GM11168 (cell line): ENCODE results near the gene CRHR2.
"Not testable (repeated sequence)": the region's sequence is repeated elsewhere in the genome, so short reads cannot be mapped to it uniquely, and the experiment has no call there.

Experiments used
- in situ Hi-C: fragments of 300-500 bp; cut with MboI; formaldehyde crosslinking; loops from one replicate; pipeline ENCODE4 v1.12.0; 2022; ENCODE audit warnings: low sequenced_read_pairs; ENCODE audit not compliant: unreplicated experiment

Gene CRHR2

GRCh38 chr7:30682212-30683083 lies at the start of gene CRHR2:
Gene CRHR2 (minus strand): TSS chr7:30682456. CDS start chr7:30682280, 176 bp downstream.
- in situ Hi-C loops: no loop called here

- in situ Hi-C loops: loop anchor here (10.0 kb wide), 1 partner anchor 177 kb away; no protein-coding TSS in a partner anchor
Measured at GRCh38 chr7:30731581-30731980, 49.3 kb upstream of the CRHR2 start.

- in situ Hi-C loops: loop anchor here (10.0 kb wide), 1 partner anchor 176 kb away; no protein-coding TSS in a partner anchor
Measured at GRCh38 chr7:30730996-30731395, 48.7 kb upstream of the CRHR2 start.

GRCh38 chr7:30730097-30730496 lies 47.8 kb upstream of the CRHR2 start:
- in situ Hi-C loops: loop anchor here (10.0 kb wide), 1 partner anchor 175 kb away; no protein-coding TSS in a partner anchor

- in situ Hi-C loops: loop anchor here (10.0 kb wide), 1 partner anchor 175 kb away; no protein-coding TSS in a partner anchor
Measured at GRCh38 chr7:30729642-30730041, 47.4 kb upstream of the CRHR2 start.

- in situ Hi-C loops: no loop called here
Measured at GRCh38 chr7:30728591-30729100, 46.4 kb upstream of the CRHR2 start.

- in situ Hi-C loops: no loop called here
Measured at GRCh38 chr7:30727061-30727945, 45.0 kb upstream of the CRHR2 start.

- in situ Hi-C loops: no loop called here
Measured at GRCh38 chr7:30726296-30727006, 44.2 kb upstream of the CRHR2 start.

GRCh38 chr7:30723776-30724175 lies 41.5 kb upstream of the CRHR2 start:
- in situ Hi-C loops: no loop called here

GRCh38 chr7:30722671-30723070 lies 40.4 kb upstream of the CRHR2 start:
- in situ Hi-C loops: no loop called here

GRCh38 chr7:30722187-30722586 lies 39.9 kb upstream of the CRHR2 start:
- in situ Hi-C loops: no loop called here

GRCh38 chr7:30721211-30721610 lies 39.0 kb upstream of the CRHR2 start:
- in situ Hi-C loops: no loop called here

- in situ Hi-C loops: not testable (repeated sequence)
Measured at GRCh38 chr7:30719434-30719833, 37.2 kb upstream of the CRHR2 start.

GRCh38 chr7:30717181-30717580 lies 34.9 kb upstream of the CRHR2 start:
- in situ Hi-C loops: no loop called here

GRCh38 chr7:30714129-30714528 lies 31.9 kb upstream of the CRHR2 start:
- in situ Hi-C loops: no loop called here

- in situ Hi-C loops: no loop called here
Measured at GRCh38 chr7:30713392-30713791, 31.1 kb upstream of the CRHR2 start.

GRCh38 chr7:30710669-30711068 lies 28.4 kb upstream of the CRHR2 start:
- in situ Hi-C loops: no loop called here

GRCh38 chr7:30709549-30709948 lies 27.3 kb upstream of the CRHR2 start:
- in situ Hi-C loops: no loop called here

GRCh38 chr7:30708983-30709382 lies 26.7 kb upstream of the CRHR2 start:
- in situ Hi-C loops: no loop called here

- in situ Hi-C loops: no loop called here
Measured at GRCh38 chr7:30708412-30708811, 26.2 kb upstream of the CRHR2 start.
